HUES48 (cell line): ENCODE results near the gene OR2V1.
"Not testable (repeated sequence)": the region's sequence is repeated elsewhere in the genome, so short reads cannot be mapped to it uniquely, and the experiment has no call there.

Experiments used
- H3K27ac ChIP-seq: one replicate; pipeline ENCODE4 v1.7.0; 2013; ENCODE audit warnings: low read depth, low read length, inconsistent platforms
- H3K27me3 ChIP-seq: 2 replicates; pipeline ENCODE4 v1.6.1; 2013; ENCODE audit warnings: mild to moderate bottlenecking, low read length; ENCODE audit not compliant: control insufficient read depth, insufficient read depth
- H3K36me3 ChIP-seq: 2 replicates; pipeline ENCODE4 v1.6.1; 2013; ENCODE audit warnings: low read length; ENCODE audit not compliant: control insufficient read depth, insufficient read depth
- H3K4me1 ChIP-seq: 2 replicates; pipeline ENCODE4 v1.6.1; 2013; ENCODE audit warnings: mild to moderate bottlenecking, low read length; ENCODE audit not compliant: control insufficient read depth, insufficient read depth
- H3K4me3 ChIP-seq: 2 replicates; pipeline ENCODE4 v1.5.1; 2013; ENCODE audit warnings: mild to moderate bottlenecking, low read depth, low read length
- H3K9ac ChIP-seq: 2 replicates; pipeline ENCODE4 v1.6.1; 2013; ENCODE audit warnings: mild to moderate bottlenecking, low read depth, low read length, moderate library complexity
- H3K9me3 ChIP-seq: 2 replicates; pipeline ENCODE4 v1.6.1; 2013; ENCODE audit warnings: low read length; ENCODE audit not compliant: control insufficient read depth, insufficient read depth

Gene OR2V1

DNA sequence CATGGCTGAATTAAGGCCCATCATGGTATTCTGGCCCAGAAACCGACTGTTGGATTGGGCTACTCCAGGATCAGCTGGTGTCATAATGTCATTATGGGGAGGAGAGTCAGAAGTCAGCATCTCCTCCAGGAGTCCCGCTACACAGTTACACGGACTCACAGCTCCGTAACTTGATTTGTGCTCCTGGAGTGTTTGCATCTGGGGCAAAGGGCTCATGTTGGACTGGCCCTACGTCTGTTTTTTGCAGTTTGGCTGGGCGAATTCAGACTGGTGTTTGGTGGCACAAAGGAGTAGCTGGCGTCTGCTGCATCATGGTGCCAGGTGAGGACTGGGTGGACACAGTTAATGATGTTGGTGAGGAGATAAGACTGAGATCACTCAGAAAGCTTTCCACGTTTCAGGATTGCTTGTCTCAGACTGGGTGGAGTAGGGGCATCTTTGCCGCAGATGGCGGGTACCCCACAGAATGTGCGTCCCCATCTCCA is 31.3 kb downstream of the OR2V1 start:
- Histone ChIP-seq H3K36me3 (no peaks in the 10 kb centered on the region), H3K4me3 (no peak overlapping the region), H3K9me3 (no peaks in the 10 kb centered on the region), H3K27ac (no peak overlapping the region), H3K27me3 (peaks cover 27% of the 10 kb centered on the region), H3K9ac (no peak overlapping the region), H3K4me1 (peaks cover 3% of the 10 kb centered on the region; the same call in 1 of the 2 replicates)

DNA sequence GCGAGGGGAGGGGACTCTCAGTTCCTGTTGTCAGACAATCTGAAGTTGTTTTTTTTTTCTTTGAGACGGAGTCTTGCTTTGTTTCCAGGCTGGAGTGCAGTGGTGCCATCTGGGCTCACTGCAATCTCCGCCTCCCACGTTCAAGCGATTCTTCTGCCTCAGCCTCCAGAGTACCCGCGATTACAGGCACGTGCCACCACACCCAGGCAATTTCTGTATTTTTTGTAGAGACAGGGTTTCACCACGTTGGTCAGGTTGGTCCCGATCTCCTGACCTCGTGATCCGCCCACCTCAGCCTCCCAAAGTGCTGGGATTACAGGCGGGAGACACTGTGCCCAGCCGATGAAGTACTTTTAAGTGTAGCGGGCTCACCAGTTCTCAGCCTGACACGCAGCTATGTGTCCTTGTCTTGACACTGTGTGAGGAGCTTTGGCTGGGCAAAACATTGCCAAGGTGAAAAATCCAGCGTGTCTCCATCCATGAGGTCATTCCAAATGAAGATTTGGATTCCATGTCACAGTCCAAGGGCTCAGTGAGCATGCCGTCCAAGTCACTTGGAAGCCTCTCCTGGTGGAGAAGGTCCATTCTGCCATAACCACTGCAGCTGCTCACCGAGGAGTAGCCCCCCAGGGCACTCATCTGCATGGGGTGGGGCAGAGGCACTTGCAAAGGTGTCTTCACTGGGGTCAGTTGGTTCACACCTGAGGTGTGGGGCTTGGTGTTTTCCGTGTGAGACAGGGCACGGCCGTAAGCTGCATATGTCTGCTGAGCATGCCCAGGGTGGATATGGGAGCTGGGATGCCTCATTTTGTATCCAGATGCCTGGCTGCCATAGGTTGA is 32.0 kb downstream of the OR2V1 start:
- Histone ChIP-seq H3K9me3 (no peaks in the 10 kb centered on the region), H3K27ac (no peak overlapping the region), H3K36me3 (no peaks in the 10 kb centered on the region), H3K4me3 (no peak overlapping the region; the same call in 1 of the 2 replicates), H3K27me3 (peaks cover 21% of the 10 kb centered on the region), H3K9ac (no peak overlapping the region), H3K4me1 (peaks cover 3% of the 10 kb centered on the region; the same call in 1 of the 2 replicates)

DNA sequence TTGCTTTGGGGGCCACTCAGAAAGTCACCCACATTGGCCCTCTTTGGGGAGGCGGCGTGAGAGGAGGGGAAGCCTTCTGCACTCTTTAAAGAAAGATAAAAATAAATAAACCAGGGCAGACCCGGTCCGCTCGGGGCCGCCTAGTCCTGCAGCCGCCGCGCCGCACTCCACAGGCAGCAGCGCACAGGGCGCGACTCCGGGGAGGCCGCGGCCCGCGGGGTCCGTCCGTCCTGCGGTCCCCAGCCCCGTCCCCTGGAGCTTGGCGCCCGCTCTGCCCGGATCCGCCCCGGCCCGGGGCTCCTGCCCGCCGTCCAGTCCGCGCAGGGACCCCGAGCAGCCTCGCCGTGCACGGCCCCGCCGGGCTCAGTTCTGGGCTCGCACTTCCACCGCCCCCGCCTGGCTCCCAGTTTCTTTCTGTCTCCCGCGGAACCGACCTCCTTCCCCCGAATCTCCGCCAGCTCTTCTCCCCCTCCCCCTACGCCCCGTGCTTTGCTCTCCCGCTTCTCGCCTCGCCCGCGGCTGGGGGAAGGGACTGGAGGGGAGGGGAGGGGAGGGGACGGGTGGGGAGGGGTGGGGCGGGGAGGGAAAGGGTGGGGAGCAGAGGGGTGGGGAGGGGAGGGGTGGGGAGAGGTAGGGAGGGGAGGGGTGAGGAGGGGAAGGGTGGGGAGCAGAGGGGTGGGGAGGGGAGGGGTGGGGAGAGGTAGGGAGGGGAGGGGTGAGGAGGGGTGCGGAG is 33.0 kb downstream of the OR2V1 start:
- not testable (repeated sequence) for H3K4me1 ChIP-seq, H3K9ac ChIP-seq, H3K27ac ChIP-seq, H3K9me3 ChIP-seq, H3K4me3 ChIP-seq, H3K36me3 ChIP-seq
- H3K27me3 ChIP-seq, result peaks cover 20% of the 10 kb centered on the region

DNA sequence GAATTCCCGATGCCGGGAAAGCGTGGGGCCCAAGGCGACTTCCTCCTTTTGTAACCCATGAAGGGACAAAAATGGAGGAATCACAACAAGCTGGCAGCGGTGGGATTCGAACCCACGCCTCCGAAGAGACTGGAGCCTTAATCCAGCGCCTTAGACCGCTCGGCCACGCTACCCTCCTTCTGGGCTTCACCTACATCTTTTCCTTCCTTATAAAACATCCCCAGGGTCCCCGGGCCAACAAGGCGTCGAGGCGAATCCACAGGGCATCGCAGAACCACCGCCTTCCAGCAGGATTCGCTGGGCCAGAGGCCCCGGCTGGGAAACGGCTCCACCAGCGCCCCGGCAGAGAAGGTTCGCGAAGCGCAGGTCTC is 33.6 kb downstream of the OR2V1 start:
- not testable (repeated sequence) for H3K4me1 ChIP-seq, H3K9me3 ChIP-seq, H3K36me3 ChIP-seq, H3K4me3 ChIP-seq, H3K27ac ChIP-seq, H3K9ac ChIP-seq
- H3K27me3 ChIP-seq, result peaks cover 20% of the 10 kb centered on the region

DNA sequence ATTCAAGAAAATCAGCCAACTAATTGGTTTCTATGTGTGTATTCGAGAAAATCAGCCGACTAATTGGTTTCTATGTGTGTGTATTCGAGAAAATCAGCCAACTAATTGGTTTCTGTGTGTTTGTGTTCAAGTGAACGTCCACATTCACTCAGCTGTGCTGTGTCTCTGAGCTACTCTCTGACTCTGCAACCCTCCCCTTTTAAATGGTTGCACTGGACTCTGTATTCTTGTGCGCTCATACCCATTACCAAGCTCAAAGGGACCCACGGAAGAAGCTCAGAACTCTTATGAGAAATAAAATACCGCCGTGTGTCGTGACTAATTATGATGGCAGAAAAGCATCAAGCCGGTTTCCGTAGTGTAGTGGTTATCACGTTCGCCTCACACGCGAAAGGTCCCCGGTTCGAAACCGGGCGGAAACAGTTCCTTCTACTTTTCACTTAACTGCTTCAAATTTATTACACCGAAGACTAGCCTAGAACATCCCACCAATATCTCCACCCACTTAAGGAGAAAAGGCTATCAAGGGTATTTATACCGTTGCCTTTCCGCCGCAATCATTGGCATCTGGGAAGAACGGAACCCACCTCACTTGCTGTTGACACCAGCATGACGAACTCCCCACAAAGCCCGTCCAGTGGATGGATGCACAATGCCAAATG is 34.1 kb downstream of the OR2V1 start:
- H3K9me3 ChIP-seq, H3K4me1 ChIP-seq, H3K4me3 ChIP-seq, H3K36me3 ChIP-seq, H3K27ac ChIP-seq, H3K9ac ChIP-seq: not testable (repeated sequence)
- peaks cover 20% of the 10 kb centered on the region for H3K27me3 ChIP-seq

DNA sequence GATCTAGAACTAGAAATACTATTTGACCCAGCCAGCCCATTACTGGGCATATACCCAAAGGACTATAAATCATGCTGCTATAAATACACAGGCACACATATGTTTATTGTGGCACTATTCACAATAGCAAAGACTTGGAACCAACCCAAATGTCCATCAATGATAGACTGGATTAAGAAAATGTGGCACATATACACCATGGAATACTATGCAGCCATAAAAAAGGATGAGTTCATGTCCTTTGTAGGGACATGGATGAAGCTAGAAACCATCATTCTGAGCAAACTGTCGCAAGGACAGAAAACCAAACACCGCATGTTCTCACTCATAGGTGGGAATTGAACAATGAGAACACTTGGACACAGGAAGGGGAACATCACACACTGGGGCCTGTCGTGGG is 35.8 kb downstream of the OR2V1 start:
- not testable (repeated sequence) for H3K9ac ChIP-seq, H3K9me3 ChIP-seq, H3K27ac ChIP-seq, H3K4me1 ChIP-seq, H3K4me3 ChIP-seq, H3K36me3 ChIP-seq
- peaks cover 16% of the 10 kb centered on the region for H3K27me3 ChIP-seq

DNA sequence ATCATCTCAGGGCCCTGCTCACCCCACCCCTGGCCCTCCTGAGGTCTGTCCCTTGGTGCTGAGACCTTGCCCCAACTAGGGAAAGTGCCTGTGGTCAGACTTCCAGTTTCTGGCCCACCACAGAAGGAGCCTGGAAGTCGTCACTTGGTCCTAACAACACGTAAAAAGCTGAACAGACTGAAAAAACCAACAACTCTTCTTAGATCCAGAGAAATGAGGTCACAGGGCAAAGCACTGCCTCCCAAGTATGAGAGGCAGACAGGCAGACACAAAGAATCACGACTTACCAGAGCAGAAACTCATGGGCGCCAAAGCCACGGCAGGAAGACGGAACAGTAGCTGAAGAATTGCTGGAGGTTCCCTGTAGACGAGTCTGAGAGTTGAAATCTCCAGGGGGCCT is 38.5 kb downstream of the OR2V1 start:
- Histone ChIP-seq H3K27me3 (no peaks in the 10 kb centered on the region), H3K4me1 (no peaks in the 10 kb centered on the region), H3K27ac (no peak overlapping the region), H3K36me3 (no peaks in the 10 kb centered on the region), H3K4me3 (no peak overlapping the region), H3K9ac (no peak overlapping the region), H3K9me3 (no peaks in the 10 kb centered on the region)

DNA sequence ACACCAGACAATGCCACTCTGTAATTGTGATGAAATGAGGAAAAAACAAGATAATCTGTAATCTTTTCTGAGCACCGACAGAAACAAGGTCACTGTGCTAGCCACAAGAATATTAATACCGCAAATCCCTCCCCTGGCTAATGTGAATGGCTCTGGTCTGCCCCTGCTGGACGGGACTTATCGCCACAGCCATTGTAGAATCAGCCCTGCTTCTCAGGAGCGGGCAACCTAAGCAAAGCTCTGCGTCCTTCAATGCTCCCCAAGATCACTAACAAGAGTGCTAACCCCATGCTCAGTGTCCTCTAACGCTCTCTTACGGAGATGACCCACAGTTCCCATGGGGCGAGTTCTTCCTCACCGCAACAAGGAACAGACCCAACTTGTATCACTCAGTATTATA is 42.7 kb downstream of the OR2V1 start:
- Histone ChIP-seq H3K9me3 (peaks cover 7% of the 10 kb centered on the region; the same call in 1 of the 2 replicates), H3K27me3 (peaks cover 7% of the 10 kb centered on the region; the same call in 1 of the 2 replicates)

DNA sequence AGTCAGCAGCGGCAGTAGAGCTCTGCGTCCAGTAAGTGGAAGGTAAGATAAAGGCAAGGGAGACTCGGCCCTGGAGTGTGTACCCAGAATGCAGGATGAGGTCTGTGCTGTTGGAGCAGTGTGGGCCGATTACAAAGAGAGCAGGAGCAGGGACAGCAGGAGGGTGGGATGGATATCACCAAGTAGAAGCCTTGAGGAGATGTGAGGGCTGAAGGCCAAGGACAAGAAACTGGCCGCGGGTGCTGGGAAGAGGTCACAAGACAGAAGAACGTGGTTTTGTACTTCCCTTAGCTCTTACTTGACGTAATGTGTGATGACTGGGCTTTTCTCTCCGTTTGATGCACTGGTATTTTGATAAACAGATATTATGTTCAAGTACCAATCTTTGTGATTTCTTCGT is 43.7 kb downstream of the OR2V1 start:
- Histone ChIP-seq H3K27me3 (peaks cover 7% of the 10 kb centered on the region; the same call in 1 of the 2 replicates), H3K36me3 (no peaks in the 10 kb centered on the region), H3K4me1 (no peaks in the 10 kb centered on the region), H3K9ac (no peak overlapping the region), H3K9me3 (peaks cover 8% of the 10 kb centered on the region; the same call in 1 of the 2 replicates), H3K4me3 (no peak overlapping the region), H3K27ac (no peak overlapping the region)

More for the DNA sequence above, 42.7 kb downstream of the OR2V1 start:
- Histone ChIP-seq H3K36me3 (no peaks in the 10 kb centered on the region), H3K27ac (no peak overlapping the region), H3K4me3 (no peak overlapping the region), H3K4me1 (no peaks in the 10 kb centered on the region), H3K9ac (no peak overlapping the region)

DNA sequence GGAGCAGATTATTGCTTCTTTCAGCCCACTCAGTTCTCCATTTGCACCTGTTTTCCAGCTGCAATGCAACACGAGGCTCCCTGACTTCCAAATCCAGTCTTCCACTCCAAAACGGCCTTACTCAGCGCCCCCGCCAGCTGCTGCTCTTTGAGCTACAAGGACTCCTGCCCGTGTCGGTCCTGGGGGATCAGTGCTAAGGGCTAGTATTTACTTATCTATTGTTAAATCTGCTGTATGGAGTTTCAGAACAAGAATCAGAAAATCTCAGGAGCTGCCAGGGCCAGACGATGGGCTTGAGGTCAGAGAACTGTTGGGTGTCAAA is 44.1 kb downstream of the OR2V1 start:
- Histone ChIP-seq H3K4me1 (no peaks in the 10 kb centered on the region), H3K27ac (no peak overlapping the region), H3K9me3 (peaks cover 8% of the 10 kb centered on the region; the same call in 1 of the 2 replicates), H3K27me3 (peaks cover 7% of the 10 kb centered on the region; the same call in 1 of the 2 replicates), H3K36me3 (no peaks in the 10 kb centered on the region), H3K4me3 (no peak overlapping the region), H3K9ac (no peak overlapping the region)
